Stimulated activated naive CD8-positive, alpha-beta T cell treated with anti-CD3 and anti-CD28 coated beads, Interleukin-15, amount 100 ng/mL, for 72 hours (primary cell): ENCODE results near the gene FOSL1.

Experiments
- ATAC-seq: fragments of 150-1000 bp; cut with Tn5 transposase; 2 replicates; pipeline ENCODE4 v1.10.0; 2021; ENCODE audit warnings: mild to moderate bottlenecking, moderate library complexity
- DNase-seq, 2 donors: peaks; one replicate each; pipeline ENCODE4 v3.0.0; 2021 to 2022
- H3K27ac Mint-ChIP-seq, 2 donors: one replicate each; pipeline ENCODE4 v1.8.0; 2022; ENCODE audit warnings: mild to moderate bottlenecking in 2 of 2, mixed read lengths in 2 of 2, moderate library complexity in 2 of 2
- H3K27me3 Mint-ChIP-seq: one replicate; pipeline ENCODE4 v1.8.0; 2022; ENCODE audit warnings: mixed read lengths
- H3K4me1 Mint-ChIP-seq: one replicate; pipeline ENCODE4 v1.8.0; 2022; ENCODE audit warnings: mild to moderate bottlenecking, mixed read lengths
- H3K4me3 Mint-ChIP-seq, 2 donors: one replicate each; pipeline ENCODE4 v1.8.0; 2022; ENCODE audit warnings: mild to moderate bottlenecking in 2 of 2, mixed read lengths in 2 of 2, moderate library complexity in 1 of 2
- H3K9me3 Mint-ChIP-seq, 2 donors: one replicate each; pipeline ENCODE4 v1.8.0; 2022; ENCODE audit warnings: mixed read lengths in 2 of 2

The FOSL1 gene

GRCh38 chr11:65927904-65928397 is 27.8 kb upstream of the FOSL1 start:
- ATAC-seq (peak; percentile 90), DNase-seq (peak; percentile 62 to 76)
- Mint-ChIP-seq H3K27me3 (no peaks in the 10 kb centered on the region), H3K4me1 (peaks cover 57% of the 10 kb centered on the region), H3K9me3 (no peaks in the 10 kb centered on the region), H3K4me3 (peak overlapping the region; percentile 80 to 85), H3K27ac (peak overlapping the region; percentile 91 to 97)

GRCh38 chr11:65925397-65925796 is 25.2 kb upstream of the FOSL1 start:
- DNase-seq: no peak
- Mint-ChIP-seq H3K4me1 (peaks cover 53% of the 10 kb centered on the region), H3K4me3 (no peak overlapping the region), H3K9me3 (no peaks in the 10 kb centered on the region), H3K27ac (no peak overlapping the region), H3K27me3 (no peaks in the 10 kb centered on the region)
- no peak for ATAC-seq

- peaks cover 34% of the 10 kb centered on the region for H3K4me1 Mint-ChIP-seq
Observed at GRCh38 chr11:65922565-65922964, 22.4 kb upstream of the FOSL1 start.

GRCh38 chr11:65921876-65922275 is 21.7 kb upstream of the FOSL1 start:
- no peaks in the 10 kb centered on the region for H3K9me3 Mint-ChIP-seq
- H3K27ac Mint-ChIP-seq: no peak overlapping the region
- peaks cover 34% of the 10 kb centered on the region for H3K4me1 Mint-ChIP-seq
- no peak overlapping the region for H3K4me3 Mint-ChIP-seq
- ATAC-seq (no peak), DNase-seq (no peak)
- no peaks in the 10 kb centered on the region for H3K27me3 Mint-ChIP-seq

More at GRCh38 chr11:65922565-65922964, 22.4 kb upstream of the FOSL1 start:
- H3K4me3 Mint-ChIP-seq: no peak overlapping the region
- H3K27ac Mint-ChIP-seq: no peak overlapping the region
- no peaks in the 10 kb centered on the region for H3K9me3 Mint-ChIP-seq
- DNase-seq (no peak), ATAC-seq (no peak)
- no peaks in the 10 kb centered on the region for H3K27me3 Mint-ChIP-seq

- H3K4me3 Mint-ChIP-seq: peak overlapping the region; percentile 88 to 98
- H3K27me3 Mint-ChIP-seq: no peaks in the 10 kb centered on the region
- no peak overlapping the region for H3K27ac Mint-ChIP-seq
- DNase-seq (no peak), ATAC-seq (no peak)
- no peaks in the 10 kb centered on the region for H3K9me3 Mint-ChIP-seq
- H3K4me1 Mint-ChIP-seq: peaks cover 39% of the 10 kb centered on the region
Observed at GRCh38 chr11:65921033-65921555, 20.9 kb upstream of the FOSL1 start.

- Mint-ChIP-seq H3K27ac (peak overlapping the region; percentile 83 to 97), H3K9me3 (no peaks in the 10 kb centered on the region), H3K4me3 (peak overlapping the region; percentile 88 to 98), H3K4me1 (peaks cover 46% of the 10 kb centered on the region), H3K27me3 (no peaks in the 10 kb centered on the region)
- DNase-seq (no peak), ATAC-seq (no peak)
Observed at GRCh38 chr11:65920372-65920802, 20.2 kb upstream of the FOSL1 start.

GRCh38 chr11:65919573-65920371 is 19.6 kb upstream of the FOSL1 start:
- DNase-seq: peak in 1 of 2 donors; percentile 69
- peak; percentile 64 for ATAC-seq
- peaks cover 52% of the 10 kb centered on the region for H3K4me1 Mint-ChIP-seq
- H3K27ac Mint-ChIP-seq: peak overlapping the region; percentile 89 to 97
- H3K4me3 Mint-ChIP-seq: peak overlapping the region; percentile 88 to 98
- no peaks in the 10 kb centered on the region for H3K9me3 Mint-ChIP-seq
- no peaks in the 10 kb centered on the region for H3K27me3 Mint-ChIP-seq

- Mint-ChIP-seq H3K4me1 (peaks cover 57% of the 10 kb centered on the region), H3K9me3 (no peaks in the 10 kb centered on the region), H3K4me3 (peak within 1 kb of the TSS; percentile 88 to 98), H3K27me3 (no peaks in the 10 kb centered on the region), H3K27ac (peak within 1 kb of the TSS; percentile 95 to 97)
- peak; percentile 98 for DNase-seq
- ATAC-seq: peak; percentile 95
Observed at GRCh38 chr11:65919141-65919572, 19.0 kb upstream of the FOSL1 start, which contains the start of gene DRAP1. TSS of gene DRAP1 (plus strand) at chr11:65919426. CDS start at chr11:65919502, 76 bp downstream.

GRCh38 chr11:65918211-65919140 is 18.3 kb upstream of the FOSL1 start, which contains the start of gene C11orf68:
TSS of gene C11orf68 (minus strand) at chr11:65919062. CDS start at chr11:65919031, 31 bp downstream.
- H3K27me3 Mint-ChIP-seq: no peaks in the 10 kb centered on the region
- peak within 1 kb of the TSS; percentile 88 to 98 for H3K4me3 Mint-ChIP-seq
- no peaks in the 10 kb centered on the region for H3K9me3 Mint-ChIP-seq
- H3K4me1 Mint-ChIP-seq: peaks cover 57% of the 10 kb centered on the region
- peak within 1 kb of the TSS; percentile 95 to 97 for H3K27ac Mint-ChIP-seq
- DNase-seq (no peak), ATAC-seq (peak; percentile 71)

- Mint-ChIP-seq H3K4me3 (peak overlapping the region; percentile 83 to 89), H3K27ac (no peak overlapping the region), H3K4me1 (peaks cover 57% of the 10 kb centered on the region), H3K9me3 (no peaks in the 10 kb centered on the region), H3K27me3 (no peaks in the 10 kb centered on the region)
- DNase-seq: no peak
- ATAC-seq: no peak
Observed at GRCh38 chr11:65917434-65918210, 17.4 kb upstream of the FOSL1 start.

GRCh38 chr11:65917077-65917433 is 16.9 kb upstream of the FOSL1 start:
- Mint-ChIP-seq H3K4me1 (peaks cover 52% of the 10 kb centered on the region), H3K4me3 (peak overlapping the region; percentile 64 to 79), H3K27me3 (no peaks in the 10 kb centered on the region), H3K9me3 (no peaks in the 10 kb centered on the region), H3K27ac (no peak overlapping the region)
- DNase-seq (no peak), ATAC-seq (no peak)

GRCh38 chr11:65916391-65916790 is 16.2 kb upstream of the FOSL1 start:
- ATAC-seq: no peak
- peak overlapping the region; percentile 13 to 22 for H3K27ac Mint-ChIP-seq
- no peaks in the 10 kb centered on the region for H3K27me3 Mint-ChIP-seq
- no peak for DNase-seq
- peaks cover 45% of the 10 kb centered on the region for H3K4me1 Mint-ChIP-seq
- H3K4me3 Mint-ChIP-seq: peak overlapping the region in 1 of 2 donors; percentile 79
- H3K9me3 Mint-ChIP-seq: no peaks in the 10 kb centered on the region

GRCh38 chr11:65915821-65916251 is 15.6 kb upstream of the FOSL1 start:
- no peaks in the 10 kb centered on the region for H3K9me3 Mint-ChIP-seq
- H3K4me1 Mint-ChIP-seq: peaks cover 43% of the 10 kb centered on the region
- no peak for DNase-seq
- no peak overlapping the region for H3K27ac Mint-ChIP-seq
- ATAC-seq: no peak
- H3K27me3 Mint-ChIP-seq: no peaks in the 10 kb centered on the region
- no peak overlapping the region for H3K4me3 Mint-ChIP-seq

GRCh38 chr11:65915101-65915820 is 15.1 kb upstream of the FOSL1 start:
- Mint-ChIP-seq H3K4me1 (peaks cover 38% of the 10 kb centered on the region), H3K9me3 (no peaks in the 10 kb centered on the region), H3K27ac (no peak overlapping the region), H3K27me3 (no peaks in the 10 kb centered on the region), H3K4me3 (no peak overlapping the region)
- no peak for ATAC-seq
- DNase-seq: no peak
